Breast epithelium (tissue), 4 donors: ENCODE data around the gene IQGAP2. TPM values are rescaled to one million over a fixed set of nuclear protein-coding genes. Genes with fewer than 3 reads are reported as not detected.
A peak's percentile ranks its signal among the peaks of the same experiment; 100 is the strongest.

Experiments used
- DNase-seq, 2 donors: peaks; one replicate each; pipeline ENCODE4 v3.0.0-alpha.2; 2019; ENCODE audit warnings: low spot score in 2 of 2
- H3K27ac ChIP-seq, 2 donors: fragments of 200-600 bp; sonication (generic) in 1 of 2; one replicate each; pipeline ENCODE4 v1.5.1; 2016 to 2019; ENCODE audit warnings: mild to moderate bottlenecking in 1 of 2
- H3K27me3 ChIP-seq, 2 donors: fragments of 200-600 bp; sonication (generic) in 1 of 2; one replicate each; pipeline versions ENCODE4 v1.5.1 to v1.6.0; 2017 to 2019; ENCODE audit warnings: control low read depth in 1 of 2, mild to moderate bottlenecking in 1 of 2
- H3K36me3 ChIP-seq: fragments of 200-600 bp; one replicate; pipeline ENCODE4 v1.5.1; 2019
- H3K4me1 ChIP-seq, 2 donors: fragments of 200-600 bp; sonication (generic); one replicate each; pipeline ENCODE4 v1.5.1; 2016 to 2019; ENCODE audit warnings: control low read depth in 1 of 2
- H3K4me3 ChIP-seq, 3 donors: fragments of 200-600 bp; sonication (generic); 1 replicate in 2 of 3; 2 replicates in 1 of 3; pipeline ENCODE4 v1.5.1; 2016 to 2019; ENCODE audit warnings: mild to moderate bottlenecking in 3 of 3, moderate library complexity in 2 of 3
- H3K9me3 ChIP-seq, 2 donors: fragments of 200-600 bp; sonication (generic) in 1 of 2; one replicate each; pipeline ENCODE4 v1.5.1; 2016 to 2019; ENCODE audit warnings: control low read depth in 1 of 2
- CTCF ChIP-seq, 3 donors: fragments of 450-650 bp; IDR thresholded peaks; one replicate each; pipeline ENCODE4 v1.5.1; 2016 to 2017; ENCODE audit warnings: antibody characterized with exemption in 3 of 3, mild to moderate bottlenecking in 3 of 3, moderate library complexity in 3 of 3
- POLR2A ChIP-seq: fragments of 450-650 bp; IDR thresholded peaks from one replicate; pipeline ENCODE4 v1.6.1; 2016; ENCODE audit warnings: antibody characterized with exemption, mild to moderate bottlenecking, moderate library complexity
- POLR2AphosphoS5 ChIP-seq, 3 donors: sonication (generic); formaldehyde crosslinking; IDR thresholded peaks; one replicate each; pipeline ENCODE4 v1.6.1; 2017; ENCODE audit warnings: antibody characterized with exemption in 3 of 3
- intact Hi-C: fragments of 100-400 bp; cut with DNase I; formaldehyde crosslinking; loops from one replicate; pipeline ENCODE4 v1.15.1; 2023; ENCODE audit warnings: low total_unique reads
- total RNA-seq, 3 donors: library from RNA; depleted of rRNA; stranded (reverse); fragments of >200 nt; gene quantifications; one replicate each; pipeline ENCODE4 v1.1.0, GENCODE V29; 2016

Gene IQGAP2
- total RNA-seq, 3 donors from 2014 or later: 31.7 to 70.2 (median 44.6) TPM

DNA sequence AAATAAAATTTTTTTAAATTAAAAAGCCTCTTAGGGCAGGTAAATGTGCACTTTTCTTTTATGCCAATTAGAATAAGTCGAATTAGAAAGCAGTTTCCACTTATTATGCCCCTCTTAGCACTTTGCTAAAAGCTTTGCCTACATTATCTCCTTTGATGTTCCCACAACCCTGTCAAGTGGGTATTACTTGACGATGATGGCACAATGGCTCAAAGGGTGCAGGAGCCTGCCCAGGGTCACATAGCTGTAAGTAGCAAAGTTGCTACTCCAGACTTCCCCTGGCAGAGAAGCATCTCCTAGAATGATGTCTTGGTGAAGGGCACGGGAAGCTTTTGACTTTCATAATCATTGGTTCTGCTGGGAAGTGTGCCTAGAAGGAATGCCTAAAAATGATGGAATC, 18.4 kb upstream of the IQGAP2 start:
- H3K9me3 ChIP-seq: no peaks in the 10 kb centered on the region
- DNase-seq: no peak
- TF ChIP-seq CTCF (IDR thresholded peaks at IDR 0.05) (no peak), POLR2AphosphoS5 (IDR thresholded peaks at IDR 0.05) (no peak), POLR2A (no peak)
- peak overlapping the region; percentile 3 to 40 for H3K27ac ChIP-seq
- no peaks in the 10 kb centered on the region for H3K27me3 ChIP-seq
- intact Hi-C loops: no loop called here
- no peaks in the 10 kb centered on the region for H3K36me3 ChIP-seq
- no peaks in the 10 kb centered on the region for H3K4me1 ChIP-seq
- H3K4me3 ChIP-seq: no peak overlapping the region

- TF ChIP-seq CTCF (IDR thresholded peaks at IDR 0.05): no peak
- TF ChIP-seq POLR2AphosphoS5 (IDR thresholded peaks at IDR 0.05): no peak
- no peak for TF ChIP-seq POLR2A
- Histone ChIP-seq H3K4me3 (no peak overlapping the region), H3K27me3 (no peaks in the 10 kb centered on the region), H3K4me1 (no peaks in the 10 kb centered on the region), H3K27ac (peak overlapping the region; percentile 3 to 40), H3K9me3 (no peaks in the 10 kb centered on the region), H3K36me3 (no peaks in the 10 kb centered on the region)
- DNase-seq: no peak
- intact Hi-C loops: no loop called here
Observed at GRCh38 chr5:76385540-76385939, 17.5 kb upstream of the IQGAP2 start.

DNA sequence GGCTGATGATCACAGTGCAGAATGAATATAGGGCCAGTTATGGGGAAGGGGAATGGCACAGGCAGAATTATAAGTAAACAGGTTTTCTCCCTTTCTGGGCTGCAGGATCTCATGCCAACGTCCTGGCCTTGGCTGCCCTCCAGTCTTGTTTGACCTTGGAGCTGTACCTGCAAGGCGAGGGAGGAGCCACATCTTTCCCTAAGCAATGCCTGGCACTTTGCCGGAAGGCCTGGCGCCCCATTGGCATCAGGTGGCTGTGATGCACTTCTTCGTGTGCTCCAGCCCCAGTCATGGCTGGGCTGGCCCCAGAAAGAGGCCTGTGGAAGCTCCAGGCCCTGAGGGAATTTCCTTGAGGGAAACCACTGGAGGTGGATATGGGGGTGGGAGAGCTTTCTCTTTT, 16.7 kb upstream of the IQGAP2 start:
- peak; percentile 67 to 74 for DNase-seq
- Histone ChIP-seq H3K4me3 (no peak overlapping the region), H3K27ac (peak overlapping the region; percentile 68 to 76), H3K4me1 (no peaks in the 10 kb centered on the region), H3K27me3 (no peaks in the 10 kb centered on the region), H3K9me3 (no peaks in the 10 kb centered on the region), H3K36me3 (no peaks in the 10 kb centered on the region)
- TF ChIP-seq POLR2AphosphoS5 (IDR thresholded peaks at IDR 0.05): no peak
- TF ChIP-seq CTCF (IDR thresholded peaks at IDR 0.05): no peak
- TF ChIP-seq POLR2A: no peak
- intact Hi-C loops: no loop called here

GRCh38 chr5:76388236-76388635, 14.8 kb upstream of the IQGAP2 start:
- H3K4me3 ChIP-seq: no peak overlapping the region
- H3K36me3 ChIP-seq: no peaks in the 10 kb centered on the region
- H3K4me1 ChIP-seq: no peaks in the 10 kb centered on the region
- H3K27me3 ChIP-seq: no peaks in the 10 kb centered on the region
- H3K27ac ChIP-seq: peak overlapping the region; percentile 68
- H3K9me3 ChIP-seq: no peaks in the 10 kb centered on the region
- DNase-seq: no peak
- no peak for TF ChIP-seq POLR2A
- TF ChIP-seq POLR2AphosphoS5 (IDR thresholded peaks at IDR 0.05): no peak
- no peak for TF ChIP-seq CTCF (IDR thresholded peaks at IDR 0.05)
- intact Hi-C loops: no loop called here

DNA sequence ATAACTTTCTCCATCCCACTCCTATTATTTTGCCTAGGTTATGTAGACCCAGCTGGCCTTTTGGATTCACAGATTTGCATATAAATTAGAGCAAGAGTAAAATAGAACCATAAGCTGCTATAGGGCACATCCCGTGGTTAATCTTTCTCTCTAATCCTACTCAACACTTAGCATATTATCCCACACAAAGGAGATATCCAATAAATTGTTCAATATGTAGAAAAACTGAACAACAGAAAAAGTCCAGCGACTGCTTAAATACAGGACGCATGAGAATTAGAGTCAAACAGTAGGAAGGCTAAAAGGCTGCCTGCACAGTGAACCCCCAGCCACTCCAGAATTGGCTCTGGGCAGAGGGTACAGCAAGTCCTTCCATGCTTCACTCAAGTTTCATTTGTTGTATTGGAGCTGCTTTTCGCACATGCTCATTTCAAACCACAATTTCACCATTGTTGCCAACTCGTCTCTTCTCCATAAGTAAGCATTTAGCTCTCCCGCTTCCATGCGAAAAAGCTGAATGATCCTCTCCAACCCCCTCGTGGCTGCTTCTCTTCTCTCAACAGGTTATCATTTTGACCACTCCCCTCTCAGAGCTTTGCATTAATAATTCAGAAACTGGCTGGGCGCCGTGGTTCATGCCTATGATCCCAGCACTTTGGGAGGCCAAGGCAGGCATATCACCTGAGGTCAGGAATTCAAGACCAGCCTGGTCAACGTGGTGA, 14.1 kb upstream of the IQGAP2 start:
- TF ChIP-seq POLR2AphosphoS5 (IDR thresholded peaks at IDR 0.05) (no peak), CTCF (IDR thresholded peaks at IDR 0.05) (no peak)
- Histone ChIP-seq H3K36me3 (no peaks in the 10 kb centered on the region), H3K9me3 (no peaks in the 10 kb centered on the region), H3K4me1 (no peaks in the 10 kb centered on the region), H3K4me3 (no peak overlapping the region), H3K27ac (peak overlapping the region; percentile 46 to 68), H3K27me3 (no peaks in the 10 kb centered on the region)
- intact Hi-C loops: no loop called here
- no peak for DNase-seq
